Natural killer cell (primary cell): ENCODE data around the gene SP100. TPM values are rescaled to one million over a fixed set of nuclear protein-coding genes. Genes with fewer than 3 reads are reported as not detected.
"Not testable (repeated sequence)": the region's sequence is repeated elsewhere in the genome, so short reads cannot be mapped to it uniquely, and the experiment has no call there.

Source experiments
- ATAC-seq, 3 donors: fragments of 150-1000 bp in 2 of 3; fragments of 200-7000 bp in 1 of 3; cut with Tn5 transposase; 1 replicate in 1 of 3; 2 replicates in 2 of 3; pipeline ENCODE4 v1.10.0; 2021; ENCODE audit warnings: mild to moderate bottlenecking in 2 of 3, moderate library complexity in 2 of 3
- DNase-seq, 2 donors: peaks; one replicate each; pipeline versions ENCODE4 v3.0.0 to v3.0.0-alpha.2; 2013 to 2021; ENCODE audit warnings: mixed read lengths in 1 of 2
- H3K27ac ChIP-seq: one replicate; pipeline ENCODE4 v1.5.1; 2013; ENCODE audit warnings: mild to moderate bottlenecking, low read length
- H3K27me3 ChIP-seq: one replicate; pipeline ENCODE4 v1.6.1; 2013; ENCODE audit warnings: low read length; ENCODE audit not compliant: control insufficient read depth, insufficient read depth
- H3K36me3 ChIP-seq: one replicate; pipeline ENCODE4 v1.6.1; 2013; ENCODE audit warnings: low read length; ENCODE audit not compliant: control insufficient read depth, insufficient read depth
- H3K4me1 ChIP-seq: one replicate; pipeline ENCODE4 v1.6.1; 2013; ENCODE audit warnings: low read length; ENCODE audit not compliant: control insufficient read depth, insufficient read depth
- H3K4me3 ChIP-seq: one replicate; pipeline ENCODE4 v1.5.1; 2013; ENCODE audit warnings: low read length
- H3K9me3 ChIP-seq: one replicate; pipeline ENCODE4 v1.6.1; 2013; ENCODE audit warnings: low read length; ENCODE audit not compliant: control insufficient read depth, insufficient read depth
- H3K27ac Mint-ChIP-seq, 2 donors: one replicate each; pipeline ENCODE4 v1.8.0; 2022; ENCODE audit warnings: mild to moderate bottlenecking in 2 of 2, mixed read lengths in 2 of 2, moderate library complexity in 1 of 2
- H3K27me3 Mint-ChIP-seq, 2 donors: one replicate each; pipeline ENCODE4 v1.8.0; 2022; ENCODE audit warnings: low read depth in 2 of 2, mixed read lengths in 2 of 2
- H3K36me3 Mint-ChIP-seq: one replicate; pipeline ENCODE4 v1.8.0; 2022; ENCODE audit warnings: mixed read lengths
- H3K4me1 Mint-ChIP-seq, 2 donors: one replicate each; pipeline ENCODE4 v1.8.0; 2022; ENCODE audit warnings: mixed read lengths in 2 of 2
- H3K4me3 Mint-ChIP-seq: one replicate; pipeline ENCODE4 v1.8.0; 2022; ENCODE audit warnings: mild to moderate bottlenecking, moderate library complexity, mixed read lengths
- H3K9me3 Mint-ChIP-seq, 2 donors: one replicate each; pipeline ENCODE4 v1.8.0; 2022; ENCODE audit warnings: mixed read lengths in 2 of 2
- CTCF ChIP-seq: fragments of 200-600 bp; IDR thresholded peaks from one replicate; pipeline ENCODE4 v1.8.0; 2022; ENCODE audit warnings: antibody characterized with exemption
- WGBS: methylation state at CpG from one replicate; pipeline ENCODE4 v1.1.7; 2013; ENCODE audit warnings: missing lambda C conversion rate; ENCODE audit not compliant: insufficient coverage; 5-methylcytosine and 5-hydroxymethylcytosine counted together
- intact Hi-C: fragments of 100-400 bp; cut with micrococcal nuclease; formaldehyde crosslinking; loops from one replicate; pipeline ENCODE4 v1.14.2; 2022
- total RNA-seq, 4 donors: library from RNA; stranded (reverse); fragments of 120-200 nt in 1 of 4; gene quantifications; one replicate each; pipeline versions ENCODE4 v1.2.3 to v1.2.4, GENCODE V29; 2013 to 2022

The SP100 gene
- total RNA-seq, 3 donors from 2014 or later (not counting 1 experiment from before 2014, with no cell fraction given), result 338 to 393 (median 363) TPM

GRCh38 chr2:230400454-230400853 is 15.5 kb upstream of the SP100 start:
- Mint-ChIP-seq H3K9me3 (peaks cover 0 to 3% of the 10 kb centered on the region in 2 donors), H3K27ac (no peak overlapping the region), H3K4me3 (no peak overlapping the region), H3K27me3 (no peaks in the 10 kb centered on the region), H3K36me3 (peaks cover 39% of the 10 kb centered on the region), H3K4me1 (no peaks in the 10 kb centered on the region)
- Histone ChIP-seq H3K36me3 (peaks cover 53% of the 10 kb centered on the region), H3K27ac (no peak overlapping the region), H3K27me3 (no peaks in the 10 kb centered on the region), H3K9me3 (peaks cover 6% of the 10 kb centered on the region), H3K4me3 (no peak overlapping the region), H3K4me1 (no peaks in the 10 kb centered on the region)
- intact Hi-C loops, result no loop called here
- 68% methylated on average over 5 of the region's 5 CpGs for WGBS
- TF ChIP-seq CTCF, result no peak
- ATAC-seq, result no peak
- DNase-seq, result no peak

- peak in 1 of 3 donors; percentile 17 for ATAC-seq
- H3K27me3 Mint-ChIP-seq, H3K27ac Mint-ChIP-seq, H3K9me3 Mint-ChIP-seq, H3K4me1 ChIP-seq, intact Hi-C loops, H3K9me3 ChIP-seq, H3K4me3 ChIP-seq, H3K4me3 Mint-ChIP-seq, DNase-seq, H3K27ac ChIP-seq, H3K27me3 ChIP-seq, H3K4me1 Mint-ChIP-seq: not testable (repeated sequence)
- H3K36me3 ChIP-seq, result peaks cover 53% of the 10 kb centered on the region
- WGBS, result 100% methylated on average over 1 of the region's 6 CpGs
- H3K36me3 Mint-ChIP-seq, result peaks cover 33% of the 10 kb centered on the region
Observed at GRCh38 chr2:230401026-230401425, 15.0 kb upstream of the SP100 start.

- DNase-seq (no peak), ATAC-seq (no peak)
- no peak overlapping the region for H3K4me3 Mint-ChIP-seq
- no peaks in the 10 kb centered on the region for H3K4me1 ChIP-seq
- no peak for TF ChIP-seq CTCF
- H3K27me3 ChIP-seq, result no peaks in the 10 kb centered on the region
- H3K9me3 ChIP-seq, result no peaks in the 10 kb centered on the region
- 93% methylated on average over 7 of the region's 7 CpGs for WGBS
- H3K4me1 Mint-ChIP-seq, result peaks cover 0 to 6% of the 10 kb centered on the region in 2 donors
- H3K36me3 Mint-ChIP-seq, result peaks cover 17% of the 10 kb centered on the region
- intact Hi-C loops, result no loop called here
- no peaks in the 10 kb centered on the region for H3K9me3 Mint-ChIP-seq
- no peak overlapping the region for H3K4me3 ChIP-seq
- no peak overlapping the region for H3K27ac Mint-ChIP-seq
- no peak overlapping the region for H3K27ac ChIP-seq
- peaks cover 44% of the 10 kb centered on the region for H3K36me3 ChIP-seq
- no peaks in the 10 kb centered on the region for H3K27me3 Mint-ChIP-seq
Observed at GRCh38 chr2:230403746-230404145, 12.3 kb upstream of the SP100 start.

GRCh38 chr2:230405824-230406223 is 10.2 kb upstream of the SP100 start:
- H3K27me3 Mint-ChIP-seq, result no peaks in the 10 kb centered on the region
- H3K27ac Mint-ChIP-seq, result no peak overlapping the region
- H3K4me1 ChIP-seq, result peaks cover 3% of the 10 kb centered on the region
- H3K4me3 ChIP-seq, result no peak overlapping the region
- peaks cover 26% of the 10 kb centered on the region for H3K36me3 ChIP-seq
- peaks cover 4 to 11% of the 10 kb centered on the region in 2 donors for H3K4me1 Mint-ChIP-seq
- H3K27ac ChIP-seq, result no peak overlapping the region
- intact Hi-C loops, result no loop called here
- no peaks in the 10 kb centered on the region for H3K27me3 ChIP-seq
- no peak for DNase-seq
- WGBS, result 98% methylated on average over 3 of the region's 3 CpGs
- H3K4me3 Mint-ChIP-seq, result no peak overlapping the region
- H3K9me3 Mint-ChIP-seq, result no peaks in the 10 kb centered on the region
- H3K36me3 Mint-ChIP-seq, result peaks cover 10% of the 10 kb centered on the region
- ATAC-seq, result no peak
- no peaks in the 10 kb centered on the region for H3K9me3 ChIP-seq
- no peak for TF ChIP-seq CTCF
